ENCODE data around the gene CCDC187.

DNA sequence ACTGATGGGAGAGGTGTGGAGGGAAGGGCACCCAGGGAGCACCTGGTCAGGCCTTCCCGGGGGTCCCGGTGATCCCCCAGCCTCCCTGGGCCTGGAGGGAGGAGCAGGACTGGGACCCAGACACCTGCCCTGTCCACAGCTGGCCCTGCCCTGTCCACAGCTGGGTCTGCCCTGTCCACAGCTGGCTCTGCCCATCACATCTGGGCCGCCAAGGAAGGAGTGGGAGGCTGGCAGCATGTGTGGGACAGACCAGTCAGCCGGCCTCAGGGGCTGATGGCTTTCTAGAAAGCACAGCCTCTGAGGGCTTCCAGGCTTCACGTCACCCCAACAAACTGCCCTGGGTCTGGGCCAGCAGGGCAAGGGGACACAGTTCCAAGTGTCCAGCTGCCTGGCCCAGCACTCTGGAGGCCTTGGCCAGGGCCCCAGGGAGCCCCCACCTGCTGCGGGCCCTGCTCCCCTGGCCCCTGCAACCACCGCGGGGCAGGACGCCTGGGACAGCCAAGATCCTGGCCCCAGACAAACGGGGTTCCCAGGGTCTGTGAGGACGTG is 47.4 kb upstream of the CCDC187 start:
- TF ChIP-seq, protein P1, sequence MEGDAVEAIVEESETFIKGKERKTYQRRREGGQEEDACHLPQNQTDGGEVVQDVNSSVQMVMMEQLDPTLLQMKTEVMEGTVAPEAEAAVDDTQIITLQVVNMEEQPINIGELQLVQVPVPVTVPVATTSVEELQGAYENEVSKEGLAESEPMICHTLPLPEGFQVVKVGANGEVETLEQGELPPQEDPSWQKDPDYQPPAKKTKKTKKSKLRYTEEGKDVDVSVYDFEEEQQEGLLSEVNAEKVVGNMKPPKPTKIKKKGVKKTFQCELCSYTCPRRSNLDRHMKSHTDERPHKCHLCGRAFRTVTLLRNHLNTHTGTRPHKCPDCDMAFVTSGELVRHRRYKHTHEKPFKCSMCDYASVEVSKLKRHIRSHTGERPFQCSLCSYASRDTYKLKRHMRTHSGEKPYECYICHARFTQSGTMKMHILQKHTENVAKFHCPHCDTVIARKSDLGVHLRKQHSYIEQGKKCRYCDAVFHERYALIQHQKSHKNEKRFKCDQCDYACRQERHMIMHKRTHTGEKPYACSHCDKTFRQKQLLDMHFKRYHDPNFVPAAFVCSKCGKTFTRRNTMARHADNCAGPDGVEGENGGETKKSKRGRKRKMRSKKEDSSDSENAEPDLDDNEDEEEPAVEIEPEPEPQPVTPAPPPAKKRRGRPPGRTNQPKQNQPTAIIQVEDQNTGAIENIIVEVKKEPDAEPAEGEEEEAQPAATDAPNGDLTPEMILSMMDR (IDR thresholded peaks at IDR 0.05), result no peak
- TF ChIP-seq POLR2A (IDR thresholded peaks at IDR 0.05), result no peak

All from tibial nerve (tissue), 3 donors.